ENCODE measurements around the gene MAP10.
"Not testable (repeated sequence)": the region's sequence is repeated elsewhere in the genome, so short reads cannot be mapped to it uniquely, and the experiment has no call there.

MAP10 gene, protein sequence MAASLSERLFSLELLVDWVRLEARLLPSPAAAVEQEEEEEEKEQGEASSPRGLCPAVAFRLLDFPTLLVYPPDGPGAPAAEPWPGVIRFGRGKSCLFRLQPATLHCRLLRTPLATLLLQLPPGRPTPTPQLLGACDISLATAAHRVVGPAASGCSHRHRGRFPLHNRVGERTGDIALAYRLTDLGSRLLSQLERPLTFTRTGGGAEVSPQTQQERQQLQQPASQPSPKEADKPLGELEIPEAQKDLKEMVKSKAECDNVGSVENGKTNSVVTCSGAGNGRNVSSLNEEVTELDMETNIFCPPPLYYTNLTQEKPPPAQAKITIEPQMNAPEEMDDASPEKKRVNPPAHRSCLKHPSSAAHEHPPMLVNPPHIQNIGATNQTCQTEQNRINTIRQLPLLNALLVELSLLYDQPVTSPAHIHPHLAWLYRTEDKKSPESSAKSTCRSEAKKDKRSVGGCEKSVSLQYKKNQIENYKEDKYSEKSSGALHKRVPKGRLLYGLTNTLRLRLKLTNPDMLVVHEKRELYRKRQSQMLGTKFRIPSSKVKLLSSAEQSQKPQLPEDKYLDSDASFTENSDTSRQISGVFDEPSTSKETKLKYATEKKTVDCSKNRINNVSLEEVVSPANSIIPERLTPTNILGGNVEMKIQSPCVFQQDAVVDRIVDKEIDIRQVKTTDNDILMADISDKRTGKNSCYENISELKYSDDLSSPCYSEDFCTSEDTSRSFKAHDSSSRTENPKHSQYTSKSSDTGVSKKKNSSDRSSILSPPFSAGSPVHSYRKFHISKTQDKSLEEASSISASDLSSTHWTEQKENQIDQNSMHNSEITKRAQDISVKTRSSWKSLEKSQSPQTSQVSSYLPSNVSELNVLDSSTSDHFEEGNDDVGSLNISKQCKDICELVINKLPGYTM

GRCh38 chr1:232805269-232806185, at the start of gene MAP10:
Gene MAP10, plus strand, starts transcription at chr1:232805416. Its CDS starts 34 bp downstream, at chr1:232805450.
- peak; percentile 66 for DNase-seq (ENCODE audit: low spot score)

DNA sequence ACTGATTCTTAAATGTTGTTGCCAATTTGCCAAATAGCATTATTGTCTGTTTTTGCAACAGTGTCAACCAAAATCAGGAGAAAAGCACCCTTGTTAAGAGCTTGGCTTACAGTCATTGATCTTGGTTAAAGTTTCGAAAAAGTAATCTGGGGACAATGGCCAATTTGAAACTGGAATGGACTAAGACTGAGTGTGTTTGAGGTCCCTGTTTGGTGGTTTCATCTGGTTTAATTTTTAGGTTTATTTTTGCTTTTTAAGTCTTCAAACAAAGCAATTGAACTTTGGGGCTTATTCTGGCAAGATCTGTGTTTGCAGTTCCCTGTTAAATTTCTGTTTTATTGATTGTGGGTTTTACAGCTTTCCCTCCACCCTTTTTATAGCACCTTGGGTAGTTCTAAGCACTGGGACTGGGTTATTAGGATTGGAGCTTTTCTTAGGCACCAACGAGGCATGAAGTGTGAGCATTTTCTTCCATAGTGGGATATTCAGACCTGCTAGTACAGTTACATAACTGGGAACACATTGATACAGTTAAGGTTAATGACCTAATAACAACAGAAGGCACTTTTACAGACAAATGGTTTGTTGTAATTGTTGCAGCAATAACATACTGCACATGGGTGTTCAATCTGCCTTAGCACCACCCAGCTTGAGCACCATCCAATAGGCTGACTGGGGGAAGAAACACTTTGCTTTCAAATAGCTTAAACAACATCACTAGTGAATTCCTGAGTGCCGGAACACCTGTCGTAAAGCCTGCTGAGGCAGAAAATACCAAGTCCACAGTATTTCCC, 40.6 kb upstream of the MAP10 start:
- peak; percentile 47 for DNase-seq (ENCODE audit: low spot score)

- no peak for DNase-seq (ENCODE audit: low spot score)
Observed at GRCh38 chr1:232765542-232765941, 39.7 kb upstream of the MAP10 start.

GRCh38 chr1:232766241-232766890, 38.9 kb upstream of the MAP10 start:
- DNase-seq (ENCODE audit: low spot score), result no peak

GRCh38 chr1:232766904-232767303, 38.3 kb upstream of the MAP10 start:
- no peak for DNase-seq (ENCODE audit: low spot score)

GRCh38 chr1:232767305-232768074, 37.7 kb upstream of the MAP10 start:
- DNase-seq (ENCODE audit: low spot score), result no peak

DNA sequence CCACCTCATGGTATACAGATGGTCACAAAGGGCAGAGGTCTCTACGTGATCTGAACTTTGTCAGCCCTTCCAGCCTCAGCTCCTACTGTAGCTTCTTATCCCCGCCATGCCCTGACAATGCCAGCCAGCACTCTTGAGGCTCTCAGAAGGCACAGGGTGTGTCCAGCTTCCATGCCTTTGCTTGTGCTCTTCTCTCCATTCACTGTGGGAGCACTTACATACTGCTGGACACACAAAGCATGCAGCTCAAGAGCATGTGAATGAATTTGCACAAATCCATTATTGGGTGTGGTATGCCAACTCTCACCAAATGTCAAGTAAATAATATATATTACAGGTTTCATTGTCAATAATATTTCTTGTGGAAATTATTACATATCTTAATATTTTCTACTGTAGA, 36.4 kb upstream of the MAP10 start:
- DNase-seq (ENCODE audit: low spot score), result no peak

DNA sequence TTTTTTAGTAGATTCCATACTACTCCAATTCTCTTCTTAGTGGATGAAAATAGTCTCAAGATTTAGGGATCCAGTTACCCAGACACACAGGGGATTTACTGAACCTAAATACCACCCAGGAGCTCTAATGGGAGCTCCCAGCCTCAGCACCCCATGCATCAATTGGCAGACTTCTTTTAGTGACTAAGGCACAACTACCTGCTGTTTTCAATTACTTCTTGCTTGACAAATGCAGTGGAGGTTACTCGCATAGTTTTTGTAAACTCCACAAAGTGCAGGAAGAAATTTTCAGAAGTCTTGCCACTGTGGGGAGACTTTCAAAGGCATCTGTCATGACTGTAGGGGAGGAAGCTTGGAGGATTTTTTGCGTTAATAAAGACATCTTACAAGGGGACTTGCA, 35.5 kb upstream of the MAP10 start:
- no peak for DNase-seq (ENCODE audit: low spot score)

DNA sequence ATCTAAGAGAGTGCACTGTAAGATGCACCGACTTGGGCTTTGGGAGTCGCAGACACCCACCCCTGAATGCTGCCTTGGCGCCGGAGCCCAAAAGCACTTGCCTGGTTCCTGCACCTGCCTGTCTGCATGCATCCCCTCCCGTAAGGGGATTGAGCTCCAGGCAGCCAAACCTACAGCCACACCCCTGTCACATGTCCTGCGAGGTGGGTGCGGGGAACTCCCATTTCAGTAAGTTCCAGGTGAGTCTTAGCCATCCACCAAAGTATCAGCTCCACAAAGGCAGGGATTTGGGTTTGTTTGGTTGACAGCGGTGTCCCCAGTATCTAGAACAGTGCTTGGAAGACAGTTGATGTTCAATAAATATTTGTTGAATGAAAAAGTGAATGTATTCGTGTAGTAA, 31.5 kb upstream of the MAP10 start:
- DNase-seq (ENCODE audit: low spot score), result no peak

GRCh38 chr1:232776526-232777106, 28.6 kb upstream of the MAP10 start:
- no peak for DNase-seq (ENCODE audit: low spot score)

DNA sequence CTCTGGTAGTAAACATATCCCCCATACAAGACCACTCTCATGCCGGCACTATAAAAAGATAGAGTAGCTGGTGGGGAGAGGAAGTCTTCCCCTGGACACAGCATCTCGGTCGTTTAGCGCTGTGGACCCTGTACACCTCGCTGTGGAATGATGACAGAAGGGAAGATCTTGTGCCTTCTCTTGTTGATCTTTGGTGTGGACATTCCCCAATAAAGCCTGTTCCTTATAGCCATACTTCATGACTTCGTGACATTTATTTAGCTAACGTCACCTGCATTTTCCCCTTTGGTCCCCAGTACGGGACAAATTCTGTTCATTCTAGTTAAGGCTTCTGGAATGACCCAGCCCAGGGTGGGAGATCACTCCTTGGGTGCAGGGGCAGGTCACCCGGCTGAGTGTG, 24.9 kb upstream of the MAP10 start:
- DNase-seq (ENCODE audit: low spot score), result no peak

DNA sequence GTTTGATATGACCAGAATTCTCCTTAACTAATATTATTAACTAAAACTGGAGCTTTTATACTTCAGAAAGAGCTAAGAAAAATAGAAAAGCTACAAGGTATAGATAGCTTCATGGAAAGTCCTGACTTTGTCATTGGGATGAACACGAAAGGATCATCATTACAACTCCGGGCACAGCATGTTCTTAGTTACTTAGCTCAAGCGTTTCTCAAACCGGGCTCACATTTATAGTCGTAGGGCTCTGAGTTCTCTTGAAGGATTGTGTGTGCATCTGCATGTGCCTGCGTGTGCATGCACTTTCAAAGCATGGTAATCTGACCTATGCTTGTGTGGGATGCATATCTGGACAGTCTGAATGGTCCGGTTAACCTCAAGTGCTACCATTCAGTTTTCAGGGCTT, 20.4 kb upstream of the MAP10 start:
- DNase-seq (ENCODE audit: low spot score), result no peak

GRCh38 chr1:232785630-232786029, 19.6 kb upstream of the MAP10 start:
- DNase-seq (ENCODE audit: low spot score), result not testable (repeated sequence)

- DNase-seq (ENCODE audit: low spot score), result no peak
Observed at GRCh38 chr1:232786845-232787455, 18.3 kb upstream of the MAP10 start.

- no peak for DNase-seq (ENCODE audit: low spot score)
Observed at GRCh38 chr1:232788235-232788872, 16.9 kb upstream of the MAP10 start.

DNA sequence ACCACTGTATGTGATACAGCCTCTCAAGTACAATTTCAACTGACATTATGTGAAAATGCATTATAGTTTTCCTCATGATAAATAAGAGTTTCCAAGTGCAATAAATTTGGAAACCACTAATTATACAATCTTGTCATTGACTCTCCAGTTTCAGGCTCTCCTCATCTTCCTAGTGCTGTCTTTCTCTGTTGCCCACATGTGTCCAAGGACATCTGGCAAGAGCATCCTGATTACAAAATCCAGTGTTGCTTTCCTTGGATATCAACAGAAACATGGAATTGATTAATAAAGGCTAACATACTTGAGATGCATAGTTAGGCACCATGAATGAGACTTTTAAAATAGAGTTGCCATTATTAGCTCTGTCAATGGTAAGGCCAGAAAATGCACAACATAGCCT, 15.6 kb upstream of the MAP10 start:
- no peak for DNase-seq (ENCODE audit: low spot score)

DNA sequence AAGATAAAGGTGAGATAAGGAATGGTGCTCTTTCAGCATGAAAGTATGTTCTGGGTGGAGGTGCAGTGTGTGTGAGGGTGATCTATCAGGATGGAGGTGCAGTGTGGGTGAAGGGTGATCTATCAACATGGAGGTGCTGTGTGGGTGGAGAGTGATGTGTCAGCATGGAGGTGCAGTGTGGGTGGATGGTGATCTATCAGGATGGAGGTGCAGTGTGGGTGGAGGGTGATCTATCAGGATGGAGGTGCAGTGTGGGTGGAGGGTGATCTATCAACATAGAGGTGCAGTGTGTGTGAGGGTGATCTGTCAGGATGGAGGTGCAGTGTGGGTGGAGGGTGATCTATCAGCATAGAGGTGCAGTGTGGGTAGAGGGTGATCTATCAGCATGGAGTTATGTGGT, 12.3 kb upstream of the MAP10 start:
- no peak for DNase-seq (ENCODE audit: low spot score)

- DNase-seq (ENCODE audit: low spot score), result peak; percentile 45
Observed at GRCh38 chr1:232793944-232794343, 11.3 kb upstream of the MAP10 start.
